Peyer's patch (tissue), 4 donors: Measurements from ENCODE around the gene ATP7B. TPM values are rescaled to one million over a fixed set of nuclear protein-coding genes. Genes with fewer than 3 reads are reported as not detected.

Experiments used
- DNase-seq, 3 donors: peaks; one replicate each; pipeline ENCODE4 v3.0.0-alpha.2; 2017 to 2019
- H3K27ac ChIP-seq, 4 donors: fragments of 200-600 bp; sonication (generic); one replicate each; pipeline ENCODE4 v1.5.1; 2016 to 2019
- H3K27me3 ChIP-seq, 2 donors: fragments of 200-600 bp; sonication (generic); one replicate each; pipeline ENCODE4 v1.5.1; 2019
- H3K36me3 ChIP-seq, 3 donors: fragments of 200-600 bp; sonication (generic); one replicate each; pipeline ENCODE4 v1.5.1; 2016 to 2019
- H3K4me1 ChIP-seq, 4 donors: fragments of 200-600 bp; sonication (generic); one replicate each; pipeline ENCODE4 v1.5.1; 2016 to 2019
- H3K4me3 ChIP-seq, 4 donors: fragments of 200-600 bp; sonication (generic); 1 replicate in 3 of 4; 2 replicates in 1 of 4; pipeline ENCODE4 v1.5.1; 2016 to 2019; ENCODE audit warnings: mild to moderate bottlenecking in 1 of 4
- H3K9me3 ChIP-seq, 4 donors: fragments of 200-600 bp; sonication (generic); one replicate each; pipeline ENCODE4 v1.5.1; 2016 to 2019; ENCODE audit warnings: mild to moderate bottlenecking in 1 of 4
- CTCF ChIP-seq, 6 experiments: fragments of 450-650 bp in 4 of 6; fragments of 200-600 bp in 2 of 6; sonication (generic) in 1 of 6; IDR thresholded peaks; one replicate each; pipeline ENCODE4 v1.5.1; 2017 to 2019; ENCODE audit warnings: antibody characterized with exemption in 6 of 6, mild to moderate bottlenecking in 3 of 6, moderate library complexity in 1 of 6
- POLR2A ChIP-seq, 2 donors: fragments of 450-650 bp; IDR thresholded peaks; one replicate each; pipeline ENCODE4 v1.5.1; 2017; ENCODE audit warnings: antibody characterized with exemption in 2 of 2, mild to moderate bottlenecking in 2 of 2, moderate library complexity in 2 of 2
- total RNA-seq, 4 donors: library from RNA; depleted of rRNA; stranded (reverse); fragments of >200 nt; gene quantifications; one replicate each; pipeline ENCODE4 v1.1.0, GENCODE V29; 2016

The ATP7B gene
- total RNA-seq, 4 donors from 2014 or later, result 5.0 to 40.2 (median 33.0) TPM

- Histone ChIP-seq H3K4me1 (peaks cover 0 to 14% (median 0%) of the 10 kb centered on the region in 4 donors), H3K27me3 (no peaks in the 10 kb centered on the region), H3K27ac (peak overlapping the region in 2 of 4 donors; percentile 61 to 67), H3K9me3 (no peaks in the 10 kb centered on the region), H3K36me3 (peaks cover 0 to 27% (median 0%) of the 10 kb centered on the region in 3 donors), H3K4me3 (no peak overlapping the region)
- TF ChIP-seq POLR2A (IDR thresholded peaks at IDR 0.05), result no peak
- peak in 3 of 6 experiments; percentile 7 to 20 (median 16) for TF ChIP-seq CTCF (IDR thresholded peaks at IDR 0.05)
- DNase-seq, result peak in 2 of 3 donors; percentile 86 to 90
These were observed 69.1 kb downstream of the ATP7B start for GRCh38 chr13:51942189-51942588.

GRCh38 chr13:51938454-51938853 lies 72.8 kb downstream of the ATP7B start:
- H3K4me3 ChIP-seq, result no peak overlapping the region
- H3K27me3 ChIP-seq, result no peaks in the 10 kb centered on the region
- H3K9me3 ChIP-seq, result no peaks in the 10 kb centered on the region
- H3K27ac ChIP-seq, result no peak overlapping the region
- H3K4me1 ChIP-seq, result peaks cover 0 to 10% (median 0%) of the 10 kb centered on the region in 4 donors
- TF ChIP-seq POLR2A (IDR thresholded peaks at IDR 0.05) (no peak), CTCF (IDR thresholded peaks at IDR 0.05) (no peak)
- DNase-seq, result no peak
- peaks cover 0 to 18% (median 0%) of the 10 kb centered on the region in 3 donors for H3K36me3 ChIP-seq

GRCh38 chr13:51937320-51938290 lies 73.6 kb downstream of the ATP7B start:
- TF ChIP-seq CTCF (IDR thresholded peaks at IDR 0.05) (no peak), POLR2A (IDR thresholded peaks at IDR 0.05) (no peak)
- peaks cover 0 to 1% (median 0%) of the 10 kb centered on the region in 4 donors for H3K4me1 ChIP-seq
- peaks cover 0 to 18% (median 0%) of the 10 kb centered on the region in 3 donors for H3K36me3 ChIP-seq
- DNase-seq, result no peak
- no peak overlapping the region for H3K27ac ChIP-seq
- no peaks in the 10 kb centered on the region for H3K9me3 ChIP-seq
- no peak overlapping the region for H3K4me3 ChIP-seq
- no peaks in the 10 kb centered on the region for H3K27me3 ChIP-seq

- TF ChIP-seq POLR2A (IDR thresholded peaks at IDR 0.05) (no peak), CTCF (IDR thresholded peaks at IDR 0.05) (peak in 4 of 6 experiments; percentile 22 to 59 (median 55))
These were observed 75.7 kb downstream of the ATP7B start for GRCh38 chr13:51935326-51936171.

GRCh38 chr13:51934461-51935087 lies 76.7 kb downstream of the ATP7B start:
- Histone ChIP-seq H3K9me3 (no peaks in the 10 kb centered on the region), H3K27me3 (no peaks in the 10 kb centered on the region), H3K27ac (no peak overlapping the region), H3K36me3 (peaks cover 0 to 18% (median 0%) of the 10 kb centered on the region in 3 donors), H3K4me1 (no peaks in the 10 kb centered on the region), H3K4me3 (no peak overlapping the region)
- no peak for DNase-seq
- no peak for TF ChIP-seq CTCF (IDR thresholded peaks at IDR 0.05)
- no peak for TF ChIP-seq POLR2A (IDR thresholded peaks at IDR 0.05)

More at GRCh38 chr13:51935326-51936171, 75.7 kb downstream of the ATP7B start:
- no peak overlapping the region for H3K4me3 ChIP-seq
- peaks cover 0 to 23% (median 0%) of the 10 kb centered on the region in 3 donors for H3K36me3 ChIP-seq
- H3K27me3 ChIP-seq, result no peaks in the 10 kb centered on the region
- DNase-seq, result peak in 1 of 3 donors; percentile 65
- no peaks in the 10 kb centered on the region for H3K9me3 ChIP-seq
- no peaks in the 10 kb centered on the region for H3K4me1 ChIP-seq
- no peak overlapping the region for H3K27ac ChIP-seq
